Duodenal mucosa (tissue), 2 donors: Measurements from ENCODE around the gene ADCK1.
"Not testable (repeated sequence)": the region's sequence is repeated elsewhere in the genome, so short reads cannot be mapped to it uniquely, and the experiment has no call there.

Experiments
- H3K27ac ChIP-seq: one replicate; pipeline ENCODE4 v1.7.0; 2013; ENCODE audit warnings: low read depth, low read length
- H3K27me3 ChIP-seq, 2 donors: one replicate each; pipeline ENCODE4 v1.7.0; 2013; ENCODE audit warnings: low read length in 2 of 2, control low read depth in 1 of 2; ENCODE audit not compliant: insufficient read depth in 2 of 2, control insufficient read depth in 1 of 2
- H3K36me3 ChIP-seq, 2 donors: one replicate each; pipeline ENCODE4 v1.7.0; 2013; ENCODE audit warnings: low read length in 2 of 2, control low read depth in 1 of 2; ENCODE audit not compliant: insufficient read depth in 2 of 2, control insufficient read depth in 1 of 2
- H3K4me1 ChIP-seq, 2 donors: one replicate each; pipeline ENCODE4 v1.7.0; 2013; ENCODE audit warnings: low read length in 2 of 2, control low read depth in 1 of 2; ENCODE audit not compliant: insufficient read depth in 2 of 2, control insufficient read depth in 1 of 2
- H3K4me3 ChIP-seq, 2 donors: one replicate each; pipeline ENCODE4 v1.7.0; 2013; ENCODE audit warnings: low read length in 2 of 2, low read depth in 1 of 2
- H3K9ac ChIP-seq, 2 donors: one replicate each; pipeline ENCODE4 v1.7.0; 2013; ENCODE audit warnings: low read length in 2 of 2, low read depth in 1 of 2
- H3K9me3 ChIP-seq, 2 donors: one replicate each; pipeline ENCODE4 v1.7.0; 2013; ENCODE audit warnings: low read length in 2 of 2, control low read depth in 1 of 2; ENCODE audit not compliant: control insufficient read depth in 1 of 2

The ADCK1 gene

GRCh38 chr14:77909911-77910310 lies 110.0 kb downstream of the ADCK1 start:
- Histone ChIP-seq H3K27me3 (no peaks in the 10 kb centered on the region), H3K9me3 (peaks cover 0 to 4% of the 10 kb centered on the region in 2 donors), H3K4me1 (no peaks in the 10 kb centered on the region), H3K27ac (no peak overlapping the region), H3K4me3 (no peak overlapping the region), H3K9ac (no peak overlapping the region), H3K36me3 (peaks cover 3 to 7% of the 10 kb centered on the region in 2 donors)

- H3K4me1 ChIP-seq: no peaks in the 10 kb centered on the region
- H3K4me3 ChIP-seq: no peak overlapping the region
- no peaks in the 10 kb centered on the region for H3K27me3 ChIP-seq
- H3K36me3 ChIP-seq: peaks cover 3 to 4% of the 10 kb centered on the region in 2 donors
- no peak overlapping the region for H3K9ac ChIP-seq
- H3K27ac ChIP-seq: no peak overlapping the region
- peaks cover 0 to 4% of the 10 kb centered on the region in 2 donors for H3K9me3 ChIP-seq
Observed at GRCh38 chr14:77910506-77910905, 110.6 kb downstream of the ADCK1 start.

- no peak overlapping the region for H3K9ac ChIP-seq
Observed at GRCh38 chr14:77911356-77911755, 111.4 kb downstream of the ADCK1 start.

GRCh38 chr14:77912754-77913556 lies 113.0 kb downstream of the ADCK1 start:
- Histone ChIP-seq H3K27ac (no peak overlapping the region), H3K27me3 (no peaks in the 10 kb centered on the region), H3K36me3 (no peaks in the 10 kb centered on the region), H3K4me3 (no peak overlapping the region), H3K9ac (no peak overlapping the region), H3K9me3 (no peaks in the 10 kb centered on the region), H3K4me1 (no peaks in the 10 kb centered on the region)

More at GRCh38 chr14:77911356-77911755, 111.4 kb downstream of the ADCK1 start:
- no peak overlapping the region for H3K4me3 ChIP-seq
- no peaks in the 10 kb centered on the region for H3K27me3 ChIP-seq
- H3K27ac ChIP-seq: no peak overlapping the region
- H3K36me3 ChIP-seq: peaks cover 0 to under 1% of the 10 kb centered on the region in 2 donors
- peaks cover 0 to 2% of the 10 kb centered on the region in 2 donors for H3K9me3 ChIP-seq
- no peaks in the 10 kb centered on the region for H3K4me1 ChIP-seq

- Histone ChIP-seq H3K27ac (no peak overlapping the region), H3K4me3 (no peak overlapping the region), H3K4me1 (no peaks in the 10 kb centered on the region), H3K27me3 (no peaks in the 10 kb centered on the region), H3K36me3 (peaks cover 0 to 4% of the 10 kb centered on the region in 2 donors), H3K9ac (no peak overlapping the region), H3K9me3 (no peaks in the 10 kb centered on the region)
Observed at GRCh38 chr14:77914073-77914721, 114.3 kb downstream of the ADCK1 start.

- not testable (repeated sequence) for H3K4me1 ChIP-seq, H3K9ac ChIP-seq, H3K27me3 ChIP-seq, H3K4me3 ChIP-seq, H3K9me3 ChIP-seq, H3K36me3 ChIP-seq, H3K27ac ChIP-seq
Observed at GRCh38 chr14:77915390-77915789, 115.5 kb downstream of the ADCK1 start.

GRCh38 chr14:77917491-77918201 lies 117.7 kb downstream of the ADCK1 start:
- Histone ChIP-seq H3K4me1 (no peaks in the 10 kb centered on the region), H3K9ac (no peak overlapping the region), H3K9me3 (no peaks in the 10 kb centered on the region), H3K4me3 (no peak overlapping the region), H3K27me3 (no peaks in the 10 kb centered on the region), H3K36me3 (peaks cover 0 to 4% of the 10 kb centered on the region in 2 donors), H3K27ac (no peak overlapping the region)

GRCh38 chr14:77918448-77918847 lies 118.5 kb downstream of the ADCK1 start:
- H3K36me3 ChIP-seq: peaks cover 0 to 4% of the 10 kb centered on the region in 2 donors
- H3K9me3 ChIP-seq: no peaks in the 10 kb centered on the region
- H3K9ac ChIP-seq: no peak overlapping the region
- no peaks in the 10 kb centered on the region for H3K4me1 ChIP-seq
- H3K27ac ChIP-seq: no peak overlapping the region
- no peaks in the 10 kb centered on the region for H3K27me3 ChIP-seq
- no peak overlapping the region for H3K4me3 ChIP-seq

- H3K36me3 ChIP-seq: peaks cover 0 to 4% of the 10 kb centered on the region in 2 donors
- no peak overlapping the region for H3K27ac ChIP-seq
- no peak overlapping the region for H3K9ac ChIP-seq
- H3K9me3 ChIP-seq: no peaks in the 10 kb centered on the region
- no peak overlapping the region for H3K4me3 ChIP-seq
- no peaks in the 10 kb centered on the region for H3K4me1 ChIP-seq
- H3K27me3 ChIP-seq: no peaks in the 10 kb centered on the region
Observed at GRCh38 chr14:77920312-77920711, 120.4 kb downstream of the ADCK1 start.

GRCh38 chr14:77921818-77922217 lies 121.9 kb downstream of the ADCK1 start:
- peaks cover 0 to 4% of the 10 kb centered on the region in 2 donors for H3K36me3 ChIP-seq
- H3K9ac ChIP-seq: no peak overlapping the region
- no peaks in the 10 kb centered on the region for H3K27me3 ChIP-seq
- H3K9me3 ChIP-seq: no peaks in the 10 kb centered on the region
- H3K27ac ChIP-seq: no peak overlapping the region
- no peak overlapping the region for H3K4me3 ChIP-seq
- H3K4me1 ChIP-seq: no peaks in the 10 kb centered on the region
